ENCODE data around the gene BST1.

DNA sequence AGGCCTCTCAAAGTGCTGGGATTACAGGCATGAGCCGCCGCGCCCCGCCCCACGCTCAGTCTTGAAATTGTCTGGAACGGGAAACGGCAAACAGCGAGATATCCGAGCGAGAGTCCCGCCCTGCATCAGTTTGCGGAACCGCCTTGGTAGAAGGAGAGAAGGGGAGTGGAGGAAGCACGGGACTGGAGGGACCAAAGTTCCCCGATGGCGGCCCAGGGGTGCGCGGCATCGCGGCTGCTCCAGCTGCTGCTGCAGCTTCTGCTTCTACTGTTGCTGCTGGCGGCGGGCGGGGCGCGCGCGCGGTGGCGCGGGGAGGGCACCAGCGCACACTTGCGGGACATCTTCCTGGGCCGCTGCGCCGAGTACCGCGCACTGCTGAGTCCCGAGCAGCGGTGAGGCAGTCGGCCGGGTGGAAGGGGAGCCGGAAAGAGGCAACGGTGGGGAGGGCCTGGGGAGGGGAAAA, at the start of gene BST1:
- TF ChIP-seq, protein P1, sequence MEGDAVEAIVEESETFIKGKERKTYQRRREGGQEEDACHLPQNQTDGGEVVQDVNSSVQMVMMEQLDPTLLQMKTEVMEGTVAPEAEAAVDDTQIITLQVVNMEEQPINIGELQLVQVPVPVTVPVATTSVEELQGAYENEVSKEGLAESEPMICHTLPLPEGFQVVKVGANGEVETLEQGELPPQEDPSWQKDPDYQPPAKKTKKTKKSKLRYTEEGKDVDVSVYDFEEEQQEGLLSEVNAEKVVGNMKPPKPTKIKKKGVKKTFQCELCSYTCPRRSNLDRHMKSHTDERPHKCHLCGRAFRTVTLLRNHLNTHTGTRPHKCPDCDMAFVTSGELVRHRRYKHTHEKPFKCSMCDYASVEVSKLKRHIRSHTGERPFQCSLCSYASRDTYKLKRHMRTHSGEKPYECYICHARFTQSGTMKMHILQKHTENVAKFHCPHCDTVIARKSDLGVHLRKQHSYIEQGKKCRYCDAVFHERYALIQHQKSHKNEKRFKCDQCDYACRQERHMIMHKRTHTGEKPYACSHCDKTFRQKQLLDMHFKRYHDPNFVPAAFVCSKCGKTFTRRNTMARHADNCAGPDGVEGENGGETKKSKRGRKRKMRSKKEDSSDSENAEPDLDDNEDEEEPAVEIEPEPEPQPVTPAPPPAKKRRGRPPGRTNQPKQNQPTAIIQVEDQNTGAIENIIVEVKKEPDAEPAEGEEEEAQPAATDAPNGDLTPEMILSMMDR (IDR thresholded peaks at IDR 0.05), result no peak
- TF ChIP-seq, protein P2, sequence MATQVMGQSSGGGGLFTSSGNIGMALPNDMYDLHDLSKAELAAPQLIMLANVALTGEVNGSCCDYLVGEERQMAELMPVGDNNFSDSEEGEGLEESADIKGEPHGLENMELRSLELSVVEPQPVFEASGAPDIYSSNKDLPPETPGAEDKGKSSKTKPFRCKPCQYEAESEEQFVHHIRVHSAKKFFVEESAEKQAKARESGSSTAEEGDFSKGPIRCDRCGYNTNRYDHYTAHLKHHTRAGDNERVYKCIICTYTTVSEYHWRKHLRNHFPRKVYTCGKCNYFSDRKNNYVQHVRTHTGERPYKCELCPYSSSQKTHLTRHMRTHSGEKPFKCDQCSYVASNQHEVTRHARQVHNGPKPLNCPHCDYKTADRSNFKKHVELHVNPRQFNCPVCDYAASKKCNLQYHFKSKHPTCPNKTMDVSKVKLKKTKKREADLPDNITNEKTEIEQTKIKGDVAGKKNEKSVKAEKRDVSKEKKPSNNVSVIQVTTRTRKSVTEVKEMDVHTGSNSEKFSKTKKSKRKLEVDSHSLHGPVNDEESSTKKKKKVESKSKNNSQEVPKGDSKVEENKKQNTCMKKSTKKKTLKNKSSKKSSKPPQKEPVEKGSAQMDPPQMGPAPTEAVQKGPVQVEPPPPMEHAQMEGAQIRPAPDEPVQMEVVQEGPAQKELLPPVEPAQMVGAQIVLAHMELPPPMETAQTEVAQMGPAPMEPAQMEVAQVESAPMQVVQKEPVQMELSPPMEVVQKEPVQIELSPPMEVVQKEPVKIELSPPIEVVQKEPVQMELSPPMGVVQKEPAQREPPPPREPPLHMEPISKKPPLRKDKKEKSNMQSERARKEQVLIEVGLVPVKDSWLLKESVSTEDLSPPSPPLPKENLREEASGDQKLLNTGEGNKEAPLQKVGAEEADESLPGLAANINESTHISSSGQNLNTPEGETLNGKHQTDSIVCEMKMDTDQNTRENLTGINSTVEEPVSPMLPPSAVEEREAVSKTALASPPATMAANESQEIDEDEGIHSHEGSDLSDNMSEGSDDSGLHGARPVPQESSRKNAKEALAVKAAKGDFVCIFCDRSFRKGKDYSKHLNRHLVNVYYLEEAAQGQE (IDR thresholded peaks at IDR 0.05; ENCODE audit: insufficient read depth in 1 of 2, low read depth in 2 of 2, low read length in 1 of 2), result no peak
- TF ChIP-seq POLR2AphosphoS5 (IDR thresholded peaks at IDR 0.05; ENCODE audit: low read depth, low read length), result no peak
